Neural cell (in vitro differentiated cells): ENCODE results near the gene MYRF. TPM values are rescaled to one million over a fixed set of nuclear protein-coding genes. Genes with fewer than 3 reads are reported as not detected.

Experiments
- H2AFZ ChIP-seq: fragments of 200-600, 300-800 bp; sonication (generic), shearing (Covaris generic); 2 replicates; pipeline ENCODE4 v1.6.0; 2014; ENCODE audit warnings: low read depth, mild to moderate bottlenecking, antibody characterized with exemption, low read length, moderate library complexity
- H3F3A ChIP-seq: fragments of 200-600 bp; shearing (Covaris generic); 2 replicates; pipeline ENCODE4 v1.6.1; 2016; ENCODE audit warnings: mild to moderate bottlenecking, moderate library complexity, mixed read lengths, antibody characterized with exemption, low read length; ENCODE audit not compliant: insufficient read depth, poor library complexity, severe bottlenecking
- H3K27ac ChIP-seq: fragments of 200-600, 300-800 bp; sonication (generic), shearing (Covaris generic); 2 replicates; pipeline ENCODE4 v1.5.1; 2014; ENCODE audit warnings: mild to moderate bottlenecking, low read length, moderate library complexity
- H3K27me3 ChIP-seq: fragments of 300-800, 200-600 bp; sonication (generic), shearing (Covaris generic); 2 replicates; pipeline ENCODE4 v1.6.0; 2014; ENCODE audit warnings: mild to moderate bottlenecking, low read depth, low read length, moderate library complexity; ENCODE audit not compliant: insufficient read depth
- H3K36me3 ChIP-seq: fragments of 300-800, 200-600 bp; sonication (generic), shearing (Covaris generic); 2 replicates; pipeline ENCODE4 v1.5.1; 2014; ENCODE audit warnings: mild to moderate bottlenecking, antibody characterized with exemption, low read length, moderate library complexity; ENCODE audit not compliant: insufficient read depth
- H3K4me2 ChIP-seq: fragments of 300-800, 200-600 bp; sonication (generic), shearing (Covaris generic); 2 replicates; pipeline ENCODE4 v1.6.0; 2014; ENCODE audit warnings: mild to moderate bottlenecking, low read length
- H3K4me3 ChIP-seq: fragments of 300-800, 200-600 bp; sonication (generic), shearing (Covaris generic); 2 replicates; pipeline ENCODE4 v1.5.1; 2014; ENCODE audit warnings: mild to moderate bottlenecking, low read length, moderate library complexity
- H3K79me2 ChIP-seq: fragments of 200-600 bp; shearing (Covaris generic); replicated peaks from 2 replicates; pipeline ENCODE4 v1.6.0; 2014; ENCODE audit warnings: mild to moderate bottlenecking, low read length, moderate library complexity; ENCODE audit not compliant: insufficient read depth
- H3K9ac ChIP-seq: fragments of 300-800, 200-600 bp; sonication (generic), shearing (Covaris generic); 2 replicates; pipeline ENCODE4 v1.6.1; 2016; ENCODE audit warnings: mild to moderate bottlenecking, low read length, mixed read lengths
- H3K9me2 ChIP-seq: fragments of 200-600 bp; shearing (Covaris generic); 2 replicates; pipeline ENCODE4 v1.6.1; 2016; ENCODE audit warnings: mild to moderate bottlenecking, low read length, mixed read lengths; ENCODE audit not compliant: insufficient read depth
- H3K9me3 ChIP-seq: fragments of 200-600, 300-800 bp; sonication (generic), shearing (Covaris generic); 2 replicates; pipeline ENCODE4 v1.6.1; 2016; ENCODE audit warnings: mild to moderate bottlenecking, mixed run types, low read length, moderate library complexity, mixed read lengths
- H4K20me1 ChIP-seq: fragments of 200-600 bp; shearing (Covaris generic); 2 replicates; pipeline ENCODE4 v1.6.1; 2016; ENCODE audit warnings: mild to moderate bottlenecking, mixed run types; ENCODE audit not compliant: insufficient read depth
- EP300 ChIP-seq: fragments of 450-650 bp; conservative IDR thresholded peaks from 2 replicates; pipeline ENCODE4 v1.6.1; 2014; ENCODE audit warnings: antibody characterized with exemption, mild to moderate bottlenecking, moderate library complexity; ENCODE audit not compliant: poor library complexity, severe bottlenecking
- EZH2 ChIP-seq: fragments of 200-600, 300-800 bp; shearing (Covaris generic), sonication (generic); IDR thresholded peaks from 2 replicates; pipeline ENCODE4 v1.6.1; 2014; ENCODE audit warnings: antibody characterized with exemption, low read length, borderline replicate concordance, mild to moderate bottlenecking; ENCODE audit not compliant: insufficient read depth, poor library complexity, severe bottlenecking
- MXI1 ChIP-seq: fragments of 450-650 bp; conservative IDR thresholded peaks from 2 replicates; pipeline ENCODE4 v1.6.1; 2014; ENCODE audit warnings: antibody characterized with exemption, mild to moderate bottlenecking; ENCODE audit not compliant: poor library complexity, severe bottlenecking
- POLR2AphosphoS5 ChIP-seq: IDR thresholded peaks from 2 replicates; pipeline ENCODE4 v1.6.1; 2012
- RAD21 ChIP-seq: fragments of 450-650 bp; conservative IDR thresholded peaks from 2 replicates; pipeline ENCODE4 v1.6.1; 2014; ENCODE audit warnings: antibody characterized with exemption, mild to moderate bottlenecking, moderate library complexity
- SMC3 ChIP-seq: fragments of 450-650 bp; conservative IDR thresholded peaks from 2 replicates; pipeline ENCODE4 v1.6.1; 2014; ENCODE audit warnings: antibody characterized with exemption, mild to moderate bottlenecking, moderate library complexity; ENCODE audit not compliant: poor library complexity
- TAF1 ChIP-seq: IDR thresholded peaks from 2 replicates; pipeline ENCODE4 v1.6.1; 2012; ENCODE audit warnings: low read depth
- polyA plus RNA-seq: library from polyadenylated mRNA; depleted of rRNA; stranded (reverse); fragments of >200 nt; gene quantifications from 2 replicates; pipeline ENCODE4 v1.2.3, GENCODE V29; 2014
- TF ChIP-seq, protein P1 (sequence below): IDR thresholded peaks from 2 replicates; pipeline ENCODE4 v1.6.1; 2012; ENCODE audit warnings: borderline replicate concordance
- TF ChIP-seq, protein P2 (sequence below): fragments of 450-650 bp; IDR thresholded peaks from 2 replicates; pipeline ENCODE4 v1.5.1; 2014; ENCODE audit warnings: antibody characterized with exemption, mild to moderate bottlenecking, moderate library complexity; ENCODE audit not compliant: poor library complexity, severe bottlenecking

The MYRF gene
- polyA plus RNA-seq, 1 donor from 2014 or later: 0.16 TPM

DNA sequence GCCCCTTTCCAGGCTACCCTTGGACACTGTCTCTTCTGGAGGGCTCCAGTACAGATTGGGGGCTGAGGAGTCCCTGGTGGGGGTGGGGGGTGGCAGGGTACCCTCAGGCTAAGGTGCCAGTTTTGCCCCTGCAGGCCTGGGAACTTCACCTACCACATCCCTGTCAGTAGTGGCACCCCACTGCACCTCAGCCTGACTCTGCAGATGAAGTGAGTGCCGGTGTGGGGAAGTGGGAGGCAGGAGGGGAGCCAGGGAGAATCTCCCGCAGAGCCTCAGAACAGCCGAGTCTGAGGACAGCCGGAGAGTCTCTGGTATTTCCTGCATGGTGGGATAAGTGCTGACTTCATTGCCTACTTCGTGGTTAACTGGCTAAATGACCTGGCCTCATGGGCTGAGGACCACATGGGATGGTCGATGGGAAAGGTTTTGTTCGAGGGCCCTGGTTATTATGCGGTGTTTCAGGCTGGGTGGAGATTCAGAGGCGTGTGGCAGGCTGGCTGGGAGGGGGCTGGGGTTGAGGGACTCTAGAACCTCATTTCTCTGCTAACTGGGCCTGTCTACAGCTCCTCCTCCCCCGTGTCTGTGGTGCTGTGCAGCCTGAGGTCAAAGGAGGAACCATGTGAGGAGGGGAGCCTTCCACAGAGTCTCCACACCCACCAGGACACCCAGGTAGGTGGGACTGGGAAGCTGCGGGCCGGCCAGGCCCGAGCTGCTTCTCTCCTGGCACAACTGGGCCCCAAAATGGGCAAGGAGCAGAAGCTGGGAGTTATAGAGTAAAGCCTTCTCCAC is 31.5 kb downstream of the MYRF start:
- no peaks in the 10 kb centered on the region for H4K20me1 ChIP-seq
- H3K9ac ChIP-seq: no peak overlapping the region
- no peak overlapping the region for H3K27ac ChIP-seq

DNA sequence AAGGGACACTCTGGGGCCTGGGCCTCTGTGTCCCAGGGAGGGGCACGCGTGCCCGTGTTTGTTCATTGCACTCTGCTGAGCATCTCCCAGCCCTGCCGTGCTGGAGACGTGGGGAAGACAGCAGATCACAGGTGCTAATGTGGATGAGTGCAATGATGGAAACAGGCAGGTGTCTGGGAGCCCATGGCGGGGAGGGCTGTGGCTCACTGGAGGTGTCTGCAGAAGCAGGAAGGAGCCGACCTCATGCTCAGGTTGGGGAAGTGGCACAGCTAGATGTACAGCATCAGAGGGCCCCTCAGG is 32.0 kb downstream of the MYRF start:
- Histone ChIP-seq H3K9me2 (no peaks in the 10 kb centered on the region), H3K9me3 (no peaks in the 10 kb centered on the region), H3K79me2 (no peaks in the 10 kb centered on the region), H3K36me3 (no peaks in the 10 kb centered on the region), H3K4me3 (no peak overlapping the region), H3K9ac (no peak overlapping the region), H3K4me2 (no peak overlapping the region), H3F3A (no peaks in the 10 kb centered on the region), H3K27me3 (no peaks in the 10 kb centered on the region), H2AFZ (no peak overlapping the region), H3K27ac (no peak overlapping the region), H4K20me1 (no peaks in the 10 kb centered on the region)
- TF ChIP-seq, protein P1, sequence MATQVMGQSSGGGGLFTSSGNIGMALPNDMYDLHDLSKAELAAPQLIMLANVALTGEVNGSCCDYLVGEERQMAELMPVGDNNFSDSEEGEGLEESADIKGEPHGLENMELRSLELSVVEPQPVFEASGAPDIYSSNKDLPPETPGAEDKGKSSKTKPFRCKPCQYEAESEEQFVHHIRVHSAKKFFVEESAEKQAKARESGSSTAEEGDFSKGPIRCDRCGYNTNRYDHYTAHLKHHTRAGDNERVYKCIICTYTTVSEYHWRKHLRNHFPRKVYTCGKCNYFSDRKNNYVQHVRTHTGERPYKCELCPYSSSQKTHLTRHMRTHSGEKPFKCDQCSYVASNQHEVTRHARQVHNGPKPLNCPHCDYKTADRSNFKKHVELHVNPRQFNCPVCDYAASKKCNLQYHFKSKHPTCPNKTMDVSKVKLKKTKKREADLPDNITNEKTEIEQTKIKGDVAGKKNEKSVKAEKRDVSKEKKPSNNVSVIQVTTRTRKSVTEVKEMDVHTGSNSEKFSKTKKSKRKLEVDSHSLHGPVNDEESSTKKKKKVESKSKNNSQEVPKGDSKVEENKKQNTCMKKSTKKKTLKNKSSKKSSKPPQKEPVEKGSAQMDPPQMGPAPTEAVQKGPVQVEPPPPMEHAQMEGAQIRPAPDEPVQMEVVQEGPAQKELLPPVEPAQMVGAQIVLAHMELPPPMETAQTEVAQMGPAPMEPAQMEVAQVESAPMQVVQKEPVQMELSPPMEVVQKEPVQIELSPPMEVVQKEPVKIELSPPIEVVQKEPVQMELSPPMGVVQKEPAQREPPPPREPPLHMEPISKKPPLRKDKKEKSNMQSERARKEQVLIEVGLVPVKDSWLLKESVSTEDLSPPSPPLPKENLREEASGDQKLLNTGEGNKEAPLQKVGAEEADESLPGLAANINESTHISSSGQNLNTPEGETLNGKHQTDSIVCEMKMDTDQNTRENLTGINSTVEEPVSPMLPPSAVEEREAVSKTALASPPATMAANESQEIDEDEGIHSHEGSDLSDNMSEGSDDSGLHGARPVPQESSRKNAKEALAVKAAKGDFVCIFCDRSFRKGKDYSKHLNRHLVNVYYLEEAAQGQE: no peak
- TF ChIP-seq MXI1 (no peak), RAD21 (no peak), TAF1 (no peak), POLR2AphosphoS5 (no peak), EZH2 (no peak), SMC3 (no peak), EP300 (no peak)
- TF ChIP-seq, protein P2, sequence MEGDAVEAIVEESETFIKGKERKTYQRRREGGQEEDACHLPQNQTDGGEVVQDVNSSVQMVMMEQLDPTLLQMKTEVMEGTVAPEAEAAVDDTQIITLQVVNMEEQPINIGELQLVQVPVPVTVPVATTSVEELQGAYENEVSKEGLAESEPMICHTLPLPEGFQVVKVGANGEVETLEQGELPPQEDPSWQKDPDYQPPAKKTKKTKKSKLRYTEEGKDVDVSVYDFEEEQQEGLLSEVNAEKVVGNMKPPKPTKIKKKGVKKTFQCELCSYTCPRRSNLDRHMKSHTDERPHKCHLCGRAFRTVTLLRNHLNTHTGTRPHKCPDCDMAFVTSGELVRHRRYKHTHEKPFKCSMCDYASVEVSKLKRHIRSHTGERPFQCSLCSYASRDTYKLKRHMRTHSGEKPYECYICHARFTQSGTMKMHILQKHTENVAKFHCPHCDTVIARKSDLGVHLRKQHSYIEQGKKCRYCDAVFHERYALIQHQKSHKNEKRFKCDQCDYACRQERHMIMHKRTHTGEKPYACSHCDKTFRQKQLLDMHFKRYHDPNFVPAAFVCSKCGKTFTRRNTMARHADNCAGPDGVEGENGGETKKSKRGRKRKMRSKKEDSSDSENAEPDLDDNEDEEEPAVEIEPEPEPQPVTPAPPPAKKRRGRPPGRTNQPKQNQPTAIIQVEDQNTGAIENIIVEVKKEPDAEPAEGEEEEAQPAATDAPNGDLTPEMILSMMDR: no peak

More for the DNA sequence above, 31.5 kb downstream of the MYRF start:
- H3K9me2 ChIP-seq: no peaks in the 10 kb centered on the region
- no peak overlapping the region for H3K4me2 ChIP-seq
- H3K27me3 ChIP-seq: no peaks in the 10 kb centered on the region
- no peaks in the 10 kb centered on the region for H3F3A ChIP-seq
- H3K9me3 ChIP-seq: no peaks in the 10 kb centered on the region
- no peak overlapping the region for H3K4me3 ChIP-seq
- no peak overlapping the region for H2AFZ ChIP-seq
- no peaks in the 10 kb centered on the region for H3K79me2 ChIP-seq
- TF ChIP-seq, protein P1: no peak
- TF ChIP-seq, protein P2: no peak
- TF ChIP-seq EP300 (no peak), MXI1 (no peak), EZH2 (no peak), SMC3 (no peak)
- no peaks in the 10 kb centered on the region for H3K36me3 ChIP-seq
